Measurements from ENCODE around the gene KCNMA1.

DNA sequence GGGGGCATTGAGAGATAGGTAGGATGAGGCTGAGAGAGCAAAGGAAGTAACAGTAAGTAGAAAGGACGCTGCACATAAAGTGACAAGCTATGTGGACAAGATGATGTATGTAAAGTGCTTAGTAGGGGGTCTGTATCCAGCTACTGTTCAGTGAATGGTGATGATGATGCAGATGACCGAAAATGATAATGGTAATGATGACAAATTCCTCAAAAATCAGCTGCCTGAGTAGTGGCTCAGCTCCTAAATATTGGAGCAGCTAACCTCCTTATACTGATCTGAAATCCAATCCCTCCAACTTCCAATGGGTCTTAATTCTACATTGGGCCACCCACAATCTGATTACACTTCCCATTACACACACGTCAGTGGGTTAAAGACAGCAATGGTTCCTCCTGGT, 27.1 kb upstream of the KCNMA1 start:
- TF ChIP-seq CREB1 (IDR thresholded peaks at IDR 0.05; ENCODE audit: low read depth) (no peak), EGR1 (IDR thresholded peaks at IDR 0.05) (no peak), MAX (IDR thresholded peaks at IDR 0.05) (no peak)

Measured in Ishikawa (cell line).